Loucy (cell line): Measurements from ENCODE around the gene PLEKHN1.

Experiments
- EZH2phosphoT487 ChIP-seq: fragments of 200-600 bp; IDR thresholded peaks from 2 replicates; pipeline ENCODE4 v1.6.1; 2018; ENCODE audit warnings: antibody characterized with exemption, mild to moderate bottlenecking, moderate library complexity, borderline replicate concordance
- TF ChIP-seq, protein P1 (sequence below): fragments of 200-600 bp; sonication (generic); conservative IDR thresholded peaks from 2 replicates; pipeline ENCODE4 v1.5.1; 2014; ENCODE audit warnings: mild to moderate bottlenecking, antibody characterized with exemption, low read length

GRCh38 chr1:1011396-1011949, 45.2 kb downstream of the PLEKHN1 start:
- TF ChIP-seq, protein P1, sequence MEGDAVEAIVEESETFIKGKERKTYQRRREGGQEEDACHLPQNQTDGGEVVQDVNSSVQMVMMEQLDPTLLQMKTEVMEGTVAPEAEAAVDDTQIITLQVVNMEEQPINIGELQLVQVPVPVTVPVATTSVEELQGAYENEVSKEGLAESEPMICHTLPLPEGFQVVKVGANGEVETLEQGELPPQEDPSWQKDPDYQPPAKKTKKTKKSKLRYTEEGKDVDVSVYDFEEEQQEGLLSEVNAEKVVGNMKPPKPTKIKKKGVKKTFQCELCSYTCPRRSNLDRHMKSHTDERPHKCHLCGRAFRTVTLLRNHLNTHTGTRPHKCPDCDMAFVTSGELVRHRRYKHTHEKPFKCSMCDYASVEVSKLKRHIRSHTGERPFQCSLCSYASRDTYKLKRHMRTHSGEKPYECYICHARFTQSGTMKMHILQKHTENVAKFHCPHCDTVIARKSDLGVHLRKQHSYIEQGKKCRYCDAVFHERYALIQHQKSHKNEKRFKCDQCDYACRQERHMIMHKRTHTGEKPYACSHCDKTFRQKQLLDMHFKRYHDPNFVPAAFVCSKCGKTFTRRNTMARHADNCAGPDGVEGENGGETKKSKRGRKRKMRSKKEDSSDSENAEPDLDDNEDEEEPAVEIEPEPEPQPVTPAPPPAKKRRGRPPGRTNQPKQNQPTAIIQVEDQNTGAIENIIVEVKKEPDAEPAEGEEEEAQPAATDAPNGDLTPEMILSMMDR, result no peak
- TF ChIP-seq EZH2phosphoT487, result no peak
